Activated T-helper 17 cell treated with anti-CD3 and anti-CD28 coated beads, Interleukin-2, amount 50 U/mL, for 72 hours (primary cell): Measurements from ENCODE around the gene SLCO2A1. TPM values are rescaled to one million over a fixed set of nuclear protein-coding genes. Genes with fewer than 3 reads are reported as not detected.
A peak's percentile ranks its signal among the peaks of the same experiment; 100 is the strongest.

Experiments used
- ATAC-seq: fragments of 150-1000 bp; cut with Tn5 transposase; replicated peaks from 2 replicates; pipeline ENCODE4 v1.10.0; 2021; ENCODE audit warnings: mild to moderate bottlenecking, moderate library complexity
- H3K27ac Mint-ChIP-seq: one replicate; pipeline ENCODE4 v1.8.0; 2022; ENCODE audit warnings: mixed read lengths
- H3K27me3 Mint-ChIP-seq: one replicate; pipeline ENCODE4 v1.8.0; 2022; ENCODE audit warnings: mixed read lengths
- H3K36me3 Mint-ChIP-seq: one replicate; pipeline ENCODE4 v1.8.0; 2022; ENCODE audit warnings: low read depth, mild to moderate bottlenecking, mixed read lengths
- H3K4me1 Mint-ChIP-seq: one replicate; pipeline ENCODE4 v1.8.0; 2022; ENCODE audit warnings: mixed read lengths
- H3K4me3 Mint-ChIP-seq: one replicate; pipeline ENCODE4 v1.8.0; 2022; ENCODE audit warnings: mild to moderate bottlenecking, mixed read lengths
- H3K9me3 Mint-ChIP-seq: one replicate; pipeline ENCODE4 v1.8.0; 2022; ENCODE audit warnings: mixed read lengths
- total RNA-seq, 2 donors: library from RNA; stranded (reverse); gene quantifications; one replicate each; pipeline ENCODE4 v1.2.3, GENCODE V29; 2022

SLCO2A1 gene
- total RNA-seq, 2 donors from 2014 or later, result not detected

DNA sequence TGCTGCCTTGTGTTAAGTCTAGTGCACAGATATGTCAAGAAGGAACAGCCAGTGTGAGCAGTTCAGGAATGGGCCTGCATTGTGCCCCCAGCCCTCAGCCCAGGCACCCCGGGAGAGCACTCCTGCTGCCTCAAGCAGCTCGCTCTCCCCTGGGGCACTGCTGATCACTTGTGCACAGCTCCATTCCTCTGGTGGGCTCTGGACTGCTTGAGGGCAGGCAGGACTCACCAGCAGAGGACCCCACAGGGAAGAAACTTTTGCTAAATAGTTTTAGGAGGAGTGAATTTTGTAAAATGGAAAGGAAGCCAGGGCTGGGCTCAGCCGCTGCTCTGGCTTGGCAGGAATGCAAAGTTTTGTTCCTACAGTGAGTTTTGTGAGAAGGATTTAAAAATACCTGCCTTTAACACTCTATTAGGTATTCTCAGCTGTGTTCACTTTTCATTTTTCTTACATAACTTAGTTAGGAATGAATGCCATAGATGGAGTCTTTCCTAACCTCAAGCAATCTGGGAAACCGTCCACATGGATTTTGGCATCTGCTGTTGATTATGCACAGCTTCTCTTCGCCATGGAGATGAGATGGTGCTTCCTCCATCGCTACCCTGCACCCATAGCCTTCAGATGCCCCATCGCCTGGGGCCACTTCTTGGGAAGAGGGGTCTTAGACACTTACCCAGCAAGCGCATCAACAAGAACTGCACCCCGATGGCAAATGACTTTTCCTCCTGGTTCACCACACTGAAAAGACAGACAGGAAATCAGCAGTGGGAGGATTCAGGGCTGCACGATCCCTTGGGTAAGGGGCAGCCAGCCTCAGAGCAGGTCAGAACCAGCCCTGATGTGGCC lies 91.7 kb downstream of the SLCO2A1 start:
- H3K36me3 Mint-ChIP-seq, result no peaks in the 10 kb centered on the region
- H3K4me1 Mint-ChIP-seq, result no peaks in the 10 kb centered on the region
- ATAC-seq, result no peak
- H3K27me3 Mint-ChIP-seq, result peaks cover 3% of the 10 kb centered on the region
- no peak overlapping the region for H3K4me3 Mint-ChIP-seq
- H3K27ac Mint-ChIP-seq, result no peak overlapping the region
- no peaks in the 10 kb centered on the region for H3K9me3 Mint-ChIP-seq

DNA sequence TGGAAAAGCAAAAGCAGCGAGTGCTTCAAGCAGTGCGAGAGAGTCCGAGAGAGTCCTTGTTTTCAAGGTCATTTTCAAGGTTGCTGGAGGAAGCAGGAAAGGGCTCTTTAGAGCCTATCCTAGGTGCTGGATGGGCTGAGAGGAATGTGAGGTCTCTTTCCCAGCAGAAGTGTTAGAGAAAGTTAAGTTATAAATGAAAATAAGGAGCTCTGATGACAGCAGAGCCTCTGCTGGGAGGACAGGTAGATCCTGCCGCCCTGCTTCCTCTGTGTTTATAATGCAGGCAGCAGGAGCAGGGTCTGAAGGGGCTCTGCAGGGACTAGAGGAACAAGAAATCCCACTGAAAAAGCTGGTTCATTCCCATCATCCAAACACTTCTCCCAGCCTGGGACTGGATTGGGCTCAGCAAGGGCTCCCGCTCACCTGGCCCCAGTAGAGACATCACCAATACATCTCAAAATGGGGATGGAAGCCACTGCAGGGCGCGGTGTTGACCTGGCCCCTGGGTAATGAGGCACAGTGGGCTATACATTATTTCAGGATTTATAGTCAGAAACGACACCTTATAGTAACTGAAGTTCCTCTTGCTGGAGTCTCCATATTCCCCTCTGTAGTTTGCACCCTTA lies 92.6 kb downstream of the SLCO2A1 start:
- peaks cover 3% of the 10 kb centered on the region for H3K27me3 Mint-ChIP-seq

DNA sequence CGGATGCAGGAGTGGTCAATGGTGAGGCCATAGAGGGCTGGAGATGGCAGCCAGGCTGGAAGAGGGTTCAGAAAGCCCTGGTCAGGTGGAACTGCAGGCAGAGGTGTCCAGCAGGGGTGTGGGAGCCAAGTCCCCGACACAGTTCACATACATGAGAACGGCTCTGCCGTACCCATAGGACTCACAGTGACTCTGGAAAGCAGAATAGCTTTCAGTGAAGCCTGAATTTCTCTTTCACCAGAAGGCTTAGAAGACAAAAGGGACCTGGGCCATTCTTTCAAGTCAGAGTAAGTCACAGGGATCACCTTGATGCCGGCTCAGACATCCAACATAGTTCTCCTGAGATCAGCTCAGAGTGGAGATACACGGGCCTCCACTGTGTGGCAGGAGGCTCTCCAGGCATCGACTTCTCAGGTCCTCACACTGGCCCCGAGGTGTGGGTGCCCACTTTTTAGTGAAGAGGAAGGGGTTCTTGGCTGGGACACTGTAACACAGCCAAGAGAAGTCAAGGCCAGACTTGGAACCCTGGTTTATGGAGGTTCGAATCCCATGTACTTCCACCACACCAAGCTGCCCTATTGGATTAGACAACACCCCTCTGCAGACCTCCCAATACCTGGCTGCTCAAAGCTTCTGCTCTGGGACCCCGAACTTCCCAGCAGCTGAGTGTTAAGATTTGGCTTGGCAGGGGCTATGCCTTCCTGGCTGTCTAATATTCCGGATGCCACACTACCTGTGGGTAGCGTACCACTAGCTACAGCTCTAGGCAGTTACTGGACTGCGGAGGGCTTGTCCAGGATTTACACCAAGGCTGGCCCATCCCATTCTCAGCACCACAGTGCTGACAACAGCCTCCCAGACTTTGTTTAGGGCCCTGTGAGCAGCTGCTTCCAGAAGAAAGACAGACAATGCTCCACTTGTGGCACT lies 93.6 kb downstream of the SLCO2A1 start:
- H3K27me3 Mint-ChIP-seq, result peaks cover 3% of the 10 kb centered on the region
- H3K4me1 Mint-ChIP-seq, result no peaks in the 10 kb centered on the region
- no peak for ATAC-seq
- no peak overlapping the region for H3K4me3 Mint-ChIP-seq
- H3K9me3 Mint-ChIP-seq, result no peaks in the 10 kb centered on the region
- H3K27ac Mint-ChIP-seq, result no peak overlapping the region
- no peaks in the 10 kb centered on the region for H3K36me3 Mint-ChIP-seq

More for the DNA sequence above, 92.6 kb downstream of the SLCO2A1 start:
- Mint-ChIP-seq H3K27ac (no peak overlapping the region), H3K4me1 (no peaks in the 10 kb centered on the region), H3K36me3 (no peaks in the 10 kb centered on the region), H3K4me3 (no peak overlapping the region), H3K9me3 (no peaks in the 10 kb centered on the region)
- no peak for ATAC-seq

DNA sequence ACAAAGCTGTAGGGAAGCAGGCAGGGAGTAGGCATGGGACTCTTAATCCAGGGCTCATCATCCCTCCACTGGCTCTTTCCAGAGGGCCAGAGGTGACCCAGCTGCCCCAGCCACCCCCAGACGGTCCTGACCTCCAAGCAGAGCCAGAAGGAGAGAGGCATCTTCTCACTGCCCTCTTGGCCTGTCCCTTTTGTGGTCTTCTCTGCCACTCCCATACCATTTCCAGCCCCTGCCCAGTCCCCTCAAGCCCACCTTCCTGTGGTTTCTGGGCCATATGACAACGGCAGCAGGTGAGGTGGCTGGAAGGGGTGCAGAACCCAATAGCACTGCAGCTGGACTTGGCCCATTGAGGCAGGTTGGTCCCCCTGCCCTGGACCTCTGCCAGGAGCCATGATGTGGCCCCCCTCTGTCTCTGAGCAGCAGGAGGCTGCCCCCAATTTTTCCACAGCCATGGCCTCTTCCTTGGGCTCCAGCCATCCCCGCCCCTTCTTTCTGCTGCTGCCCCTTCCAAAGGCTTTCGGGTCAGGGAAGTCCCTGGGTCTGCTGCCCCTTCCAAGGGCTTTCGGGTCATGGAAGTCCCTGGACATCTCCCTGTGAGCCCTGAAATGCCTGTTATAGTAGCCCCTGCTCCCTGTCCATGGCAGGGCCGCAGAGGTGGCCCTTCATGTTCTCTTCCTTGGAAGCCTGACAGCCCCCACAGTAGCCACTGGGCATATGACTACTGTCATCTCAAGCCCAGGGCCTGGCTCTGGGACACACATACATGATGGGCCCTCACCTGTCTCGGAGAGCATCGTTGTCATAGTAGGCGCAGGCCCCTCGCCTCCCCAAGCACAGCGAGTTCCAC lies 94.5 kb downstream of the SLCO2A1 start:
- no peak overlapping the region for H3K4me3 Mint-ChIP-seq
- no peaks in the 10 kb centered on the region for H3K36me3 Mint-ChIP-seq
- peaks cover 3% of the 10 kb centered on the region for H3K27me3 Mint-ChIP-seq
- H3K4me1 Mint-ChIP-seq, result no peaks in the 10 kb centered on the region
- H3K9me3 Mint-ChIP-seq, result no peaks in the 10 kb centered on the region
- no peak overlapping the region for H3K27ac Mint-ChIP-seq
- no peak for ATAC-seq

DNA sequence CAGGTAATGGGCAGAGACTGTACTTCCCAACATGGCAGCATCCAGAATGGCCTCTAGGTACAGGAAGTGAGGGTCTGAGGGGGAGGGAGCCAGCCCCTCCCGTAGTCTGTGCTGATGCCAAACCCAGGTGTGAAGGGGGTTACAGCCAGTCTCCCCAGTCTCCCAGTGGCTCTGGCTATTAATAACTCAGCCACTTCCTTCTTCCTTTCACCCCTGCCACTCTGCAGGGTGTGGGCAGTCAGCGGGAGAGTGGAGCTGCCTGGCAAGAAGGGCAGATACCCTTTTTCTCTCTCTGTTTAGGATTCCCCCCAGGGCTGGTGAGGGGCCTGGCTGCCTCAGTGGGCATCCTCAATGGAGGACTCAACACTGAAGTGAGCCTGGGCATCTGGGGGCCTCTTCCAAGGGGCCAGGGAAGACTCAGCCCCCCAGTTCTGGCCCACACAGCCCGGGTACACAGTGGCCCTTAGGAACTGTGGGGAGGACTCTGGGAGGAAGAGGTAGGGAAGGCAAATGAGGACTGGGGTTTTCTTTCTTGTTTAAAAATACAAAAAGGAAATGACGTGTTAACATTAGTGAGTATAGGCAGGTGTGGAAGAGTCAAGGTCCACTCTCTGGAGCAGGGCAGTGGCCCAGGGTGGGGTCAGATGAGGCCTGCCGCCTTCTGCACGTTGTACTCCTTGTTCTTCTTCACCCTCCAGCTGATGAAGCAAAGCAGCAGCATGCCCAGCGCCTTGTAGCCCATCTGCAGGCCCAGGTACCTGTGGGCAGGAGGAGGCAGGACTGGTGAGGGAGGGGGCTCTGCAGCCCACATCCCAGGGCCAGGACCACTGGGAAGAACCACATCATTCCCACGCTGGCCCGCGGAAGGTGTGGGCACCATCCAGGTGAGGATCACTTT lies 95.4 kb downstream of the SLCO2A1 start:
- H3K4me3 Mint-ChIP-seq, result no peak overlapping the region
- no peaks in the 10 kb centered on the region for H3K4me1 Mint-ChIP-seq
- peaks cover 3% of the 10 kb centered on the region for H3K27me3 Mint-ChIP-seq

DNA sequence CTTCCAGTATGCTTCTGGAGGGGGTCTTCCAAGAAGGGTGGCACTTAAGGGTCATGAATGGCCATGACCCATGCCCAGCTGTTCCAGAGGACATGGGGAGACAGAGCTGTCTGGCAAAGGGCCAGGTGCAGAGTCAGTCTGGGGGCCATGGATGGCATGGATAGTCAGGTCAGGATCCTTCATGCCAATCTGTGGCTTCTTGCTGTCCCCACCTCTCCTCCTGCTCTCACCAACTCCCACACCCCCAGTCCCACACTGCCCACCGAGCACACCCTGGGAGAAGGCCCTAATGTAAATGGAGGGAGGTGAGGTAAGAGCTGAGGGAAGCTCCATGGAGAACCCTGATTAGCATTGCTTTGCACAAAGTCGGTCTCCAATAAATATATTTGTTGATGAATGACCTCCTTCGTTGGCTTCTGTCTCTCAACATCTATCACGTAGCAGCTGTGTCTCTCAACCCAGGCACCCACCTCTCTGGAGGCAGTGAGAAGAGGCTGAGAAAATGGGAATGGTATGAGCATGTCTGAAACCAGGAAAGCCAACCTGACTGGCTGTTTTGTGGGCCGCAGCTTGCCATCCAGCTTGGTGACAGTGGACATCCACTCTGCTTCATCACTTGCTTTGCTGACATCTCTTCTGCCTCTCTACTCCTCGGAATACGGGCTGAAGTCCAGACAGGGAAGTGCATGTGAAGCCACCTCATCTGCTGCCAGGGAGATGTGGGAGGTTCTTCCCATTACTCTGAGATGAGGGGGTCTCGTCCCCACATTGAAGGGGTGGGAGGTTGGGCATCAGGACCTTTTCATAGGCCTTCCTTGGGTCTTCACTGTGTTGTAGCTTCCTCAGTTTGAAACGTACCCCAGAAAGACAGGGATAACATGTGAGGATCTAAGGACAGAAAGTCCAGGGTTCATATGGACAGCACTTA lies 96.4 kb downstream of the SLCO2A1 start:
- no peak overlapping the region for H3K4me3 Mint-ChIP-seq
- H3K27ac Mint-ChIP-seq, result no peak overlapping the region
- no peaks in the 10 kb centered on the region for H3K9me3 Mint-ChIP-seq
- no peaks in the 10 kb centered on the region for H3K4me1 Mint-ChIP-seq
- peaks cover 3% of the 10 kb centered on the region for H3K27me3 Mint-ChIP-seq
- H3K36me3 Mint-ChIP-seq, result no peaks in the 10 kb centered on the region
- no peak for ATAC-seq

More for the DNA sequence above, 95.4 kb downstream of the SLCO2A1 start:
- Mint-ChIP-seq H3K27ac (no peak overlapping the region), H3K36me3 (no peaks in the 10 kb centered on the region), H3K9me3 (no peaks in the 10 kb centered on the region)
- no peak for ATAC-seq

- no peak for ATAC-seq
- Mint-ChIP-seq H3K4me1 (peaks cover 5% of the 10 kb centered on the region), H3K27me3 (peaks cover 8% of the 10 kb centered on the region), H3K27ac (no peak overlapping the region), H3K9me3 (no peaks in the 10 kb centered on the region), H3K4me3 (no peak overlapping the region), H3K36me3 (no peaks in the 10 kb centered on the region)
Measured at GRCh38 chr3:133932009-133932408, 97.7 kb downstream of the SLCO2A1 start.

DNA sequence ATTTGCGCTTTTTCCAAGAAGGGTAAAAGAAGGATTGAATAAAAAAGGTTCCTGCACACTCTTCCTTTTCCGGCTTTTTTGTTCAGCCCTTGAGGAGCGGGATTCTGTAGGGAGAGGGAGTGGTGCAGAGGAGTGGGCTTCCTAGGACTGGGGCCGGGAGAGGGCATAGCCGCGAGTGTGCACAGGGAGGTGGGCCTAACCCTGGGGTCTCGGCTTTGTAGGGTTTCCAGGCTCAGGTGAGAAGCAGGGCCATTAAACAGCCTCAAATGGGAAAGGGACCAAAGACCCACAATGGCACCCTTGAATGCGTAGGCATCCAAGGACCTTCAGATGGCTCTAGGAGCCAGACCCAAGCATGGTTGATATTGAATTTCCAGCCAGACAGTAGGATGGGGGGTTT lies 98.6 kb downstream of the SLCO2A1 start:
- ATAC-seq, result no peak
- Mint-ChIP-seq H3K36me3 (no peaks in the 10 kb centered on the region), H3K27me3 (peaks cover 8% of the 10 kb centered on the region), H3K4me1 (peaks cover 5% of the 10 kb centered on the region), H3K9me3 (no peaks in the 10 kb centered on the region), H3K27ac (no peak overlapping the region), H3K4me3 (no peak overlapping the region)

- Mint-ChIP-seq H3K36me3 (no peaks in the 10 kb centered on the region), H3K4me3 (no peak overlapping the region), H3K27ac (no peak overlapping the region), H3K27me3 (peaks cover 6% of the 10 kb centered on the region), H3K4me1 (peaks cover 5% of the 10 kb centered on the region), H3K9me3 (no peaks in the 10 kb centered on the region)
- ATAC-seq, result no peak
Measured at GRCh38 chr3:133930341-133930933, 99.3 kb downstream of the SLCO2A1 start.

- Mint-ChIP-seq H3K36me3 (no peaks in the 10 kb centered on the region), H3K4me3 (no peak overlapping the region), H3K27me3 (peaks cover 5% of the 10 kb centered on the region), H3K9me3 (no peaks in the 10 kb centered on the region), H3K27ac (no peak overlapping the region), H3K4me1 (peaks cover 5% of the 10 kb centered on the region)
- ATAC-seq, result no peak
Measured at GRCh38 chr3:133928903-133929607, 100.7 kb downstream of the SLCO2A1 start.

DNA sequence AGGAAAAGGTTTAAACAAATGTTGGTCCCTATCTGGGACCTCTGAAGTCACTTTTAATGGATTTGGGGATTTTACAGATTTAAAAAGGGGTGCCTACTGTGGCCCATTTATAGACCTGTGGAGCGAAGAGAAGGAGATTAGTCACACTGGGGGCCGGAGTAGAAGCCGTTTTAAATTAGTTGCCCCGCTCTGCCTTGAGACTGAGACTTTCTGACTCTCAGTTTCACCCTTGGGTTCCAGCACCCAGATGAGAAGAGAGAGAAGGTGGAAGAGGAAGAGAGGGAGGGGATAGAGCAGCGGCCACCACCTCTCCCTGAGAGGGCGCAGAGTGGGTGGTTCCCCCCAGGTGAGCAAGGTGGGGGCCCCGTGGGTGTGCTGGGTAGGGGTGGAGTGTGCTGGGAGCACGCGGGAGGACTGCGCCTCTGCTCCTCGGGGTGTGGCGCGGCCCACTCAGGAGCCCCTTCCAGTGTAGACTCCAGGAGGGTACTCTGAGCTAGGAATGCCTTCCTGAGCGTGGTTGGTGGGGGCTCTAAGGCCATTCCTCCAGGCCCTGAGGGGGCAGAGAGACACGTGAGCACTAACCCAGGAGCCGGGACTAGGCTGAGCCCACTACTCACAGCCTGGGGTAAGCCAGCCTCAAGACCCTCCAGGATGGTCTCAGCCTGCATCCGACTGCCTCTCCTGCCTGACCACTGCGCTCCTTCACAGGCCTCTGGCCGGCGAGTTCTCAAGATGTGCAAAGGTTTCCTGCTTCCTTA lies 101.4 kb downstream of the SLCO2A1 start:
- Mint-ChIP-seq H3K27ac (no peak overlapping the region), H3K9me3 (no peaks in the 10 kb centered on the region), H3K27me3 (peaks cover 5% of the 10 kb centered on the region), H3K4me1 (peaks cover 5% of the 10 kb centered on the region), H3K4me3 (peak overlapping the region; percentile 53), H3K36me3 (no peaks in the 10 kb centered on the region)
- peak; percentile 30 for ATAC-seq
